Panc1 (cell line): ENCODE data around the gene CCND1. TPM values are rescaled to one million over a fixed set of nuclear protein-coding genes. Genes with fewer than 3 reads are reported as not detected.

Experiments
- ATAC-seq: fragments of 200-7000 bp; cut with Tn5 transposase; 2 replicates; pipeline ENCODE4 v1.9.1; 2020; ENCODE audit warnings: mild to moderate bottlenecking, moderate library complexity
- BruUV-seq: library from RNA; stranded (reverse); fragments of 400-500 nt; replicated peaks from 2 replicates; lab custom pipeline; 2021; lab: Mats Ljungman, UMichigan
- CTCF ChIA-PET: fragments of 300-600 bp; sonication (Branson Sonifier 250); formaldehyde crosslinking; loops from one replicate; lab custom pipeline; 2022; ENCODE audit warnings: antibody characterized with exemption; lab: Charles Lee
- POLR2A ChIA-PET: fragments of 300-600 bp; sonication (Branson Sonifier 250); formaldehyde crosslinking; loops from one replicate; lab custom pipeline; 2022; ENCODE audit warnings: antibody characterized with exemption; lab: Charles Lee
- DNase-seq: peaks from one replicate; pipeline ENCODE4 v3.0.0-alpha.2; 2010; ENCODE audit warnings: low read depth, low spot score
- H3K27ac ChIP-seq: 2 replicates; pipeline ENCODE4 v1.5.1; 2011; ENCODE audit warnings: mild to moderate bottlenecking, low read length, inconsistent platforms
- H3K27me3 ChIP-seq: fragments of 200-500 bp; sonication (Bioruptor generic); 2 replicates; pipeline ENCODE4 v1.6.0; 2014; ENCODE audit warnings: low read length, inconsistent platforms; ENCODE audit not compliant: control insufficient read depth, insufficient read depth
- H3K36me3 ChIP-seq: fragments of 200-500 bp; sonication (Bioruptor generic); 2 replicates; pipeline ENCODE4 v1.5.1; 2014; ENCODE audit warnings: inconsistent platforms, mild to moderate bottlenecking, low read length, moderate library complexity; ENCODE audit not compliant: control insufficient read depth, insufficient read depth
- H3K4me1 ChIP-seq: 2 replicates; pipeline ENCODE4 v1.5.1; 2011; ENCODE audit warnings: inconsistent platforms, mild to moderate bottlenecking, low read length, moderate library complexity; ENCODE audit not compliant: control insufficient read depth, insufficient read depth
- H3K4me3 ChIP-seq, 2 experiments: 2 replicates each; pipeline ENCODE4 v1.5.1; 2011 to 2012; ENCODE audit warnings: low read depth in 2 of 2, low read length in 2 of 2, mild to moderate bottlenecking in 2 of 2, inconsistent platforms in 1 of 2, moderate library complexity in 1 of 2
- H3K9me3 ChIP-seq: fragments of 200-500 bp; sonication (Bioruptor generic); 2 replicates; pipeline ENCODE4 v1.5.1; 2014; ENCODE audit warnings: low read depth, mild to moderate bottlenecking, inconsistent platforms, low read length, moderate library complexity; ENCODE audit not compliant: control insufficient read depth, insufficient read depth
- CTCF ChIP-seq: fragments of 450-650 bp; IDR thresholded peaks from 2 replicates; pipeline ENCODE4 v1.5.1; 2017; ENCODE audit warnings: mild to moderate bottlenecking
- POLR2AphosphoS5 ChIP-seq: IDR thresholded peaks from 2 replicates; pipeline ENCODE4 v1.6.1; 2012; ENCODE audit warnings: mild to moderate bottlenecking, low read depth, low read length, moderate library complexity
- REST ChIP-seq, 2 experiments: IDR thresholded peaks; 2 replicates each; pipeline ENCODE4 v1.6.1; 2011 to 2012; ENCODE audit warnings: low read depth in 2 of 2, control low read depth in 1 of 2, low read length in 1 of 2, mild to moderate bottlenecking in 1 of 2, moderate library complexity in 1 of 2; ENCODE audit not compliant: insufficient read depth in 1 of 2
- SIN3A ChIP-seq: IDR thresholded peaks from 2 replicates; pipeline ENCODE4 v1.6.1; 2012; ENCODE audit warnings: low read depth, mild to moderate bottlenecking, low read length, moderate library complexity, borderline replicate concordance; ENCODE audit not compliant: insufficient read depth
- TCF7L2 ChIP-seq: IDR thresholded peaks from 2 replicates; pipeline ENCODE4 v1.6.1; 2011; ENCODE audit warnings: mild to moderate bottlenecking, low read depth, low read length, inconsistent platforms
- in situ Hi-C: cut with HindIII; loops from 2 replicates; pipeline ENCODE4 v1.10.0; 2016; ENCODE audit warnings: low sequenced_read_pairs, low pct_unique_long_range_greater_than_20kb
- intact Hi-C: fragments of 100-400 bp; cut with micrococcal nuclease; formaldehyde crosslinking; loops from one replicate; pipeline ENCODE4 v1.10.0; 2022; ENCODE audit not compliant: unreplicated experiment
- total RNA-seq: library from RNA; stranded (reverse); gene quantifications from one replicate; pipeline ENCODE4 v1.2.1, GENCODE V29; 2021; ENCODE audit not compliant: unreplicated experiment

CCND1 gene
- total RNA-seq, 1 experiment from 2014 or later = 259 TPM

- CTCF ChIA-PET = interaction anchor here (0.6 kb wide), 2 partner anchors 94 to 804 kb away, joined by 3 to 6 read pairs; no protein-coding TSS in a partner anchor
- TF ChIP-seq TCF7L2 (no peak), CTCF (no peak), REST (IDR thresholded peaks at IDR 0.05; ENCODE audit: insufficient read depth in 1 of 2, low read depth in 2 of 2, low read length in 1 of 2) (no peak), POLR2AphosphoS5 (no peak), SIN3A (no peak)
- DNase-seq = no peak
- Histone ChIP-seq H3K36me3 (no peaks in the 10 kb centered on the region), H3K27ac (no peak overlapping the region), H3K4me1 (no peaks in the 10 kb centered on the region), H3K27me3 (no peaks in the 10 kb centered on the region), H3K9me3 (no peaks in the 10 kb centered on the region), H3K4me3 (peak overlapping the region in 1 of 2 experiments; percentile 14; a peak in 1 of 4 replicates)
- ATAC-seq = no peak
- POLR2A ChIA-PET = interaction anchor here (0.6 kb wide), 1 partner anchor 549 kb away, joined by 5 read pairs; no protein-coding TSS in a partner anchor
- no TSS peak for BruUV-seq
- in situ Hi-C loops = no loop called here
- intact Hi-C loops = loop anchor here (5.0 kb wide), 3 partner anchors 207 to 507 kb away; no protein-coding TSS in a partner anchor
Observed at GRCh38 chr11:69685348-69685747, 44.4 kb downstream of the CCND1 start.

- H3K4me3 ChIP-seq = no peak overlapping the region
- no peak for DNase-seq
- no peak overlapping the region for H3K27ac ChIP-seq
- POLR2A ChIA-PET = no interaction called here
- no TSS peak for BruUV-seq
- CTCF ChIA-PET = interaction anchor here (0.5 kb wide), 1 partner anchor 108 kb away, joined by 8 read pairs; no protein-coding TSS in a partner anchor
- in situ Hi-C loops = no loop called here
- TF ChIP-seq CTCF (no peak), TCF7L2 (no peak), REST (IDR thresholded peaks at IDR 0.05; ENCODE audit: insufficient read depth in 1 of 2, low read depth in 2 of 2, low read length in 1 of 2) (no peak), SIN3A (no peak), POLR2AphosphoS5 (no peak)
- H3K36me3 ChIP-seq = no peaks in the 10 kb centered on the region
- no peaks in the 10 kb centered on the region for H3K9me3 ChIP-seq
- H3K27me3 ChIP-seq = no peaks in the 10 kb centered on the region
- no peaks in the 10 kb centered on the region for H3K4me1 ChIP-seq
- no peak for ATAC-seq
- intact Hi-C loops = loop anchor here (5.0 kb wide), 3 partner anchors 206 to 506 kb away; no protein-coding TSS in a partner anchor
Observed at GRCh38 chr11:69686452-69686851, 45.5 kb downstream of the CCND1 start.
